Neural cell (in vitro differentiated cells): ENCODE results near the gene CDS1. TPM values are rescaled to one million over a fixed set of nuclear protein-coding genes. Genes with fewer than 3 reads are reported as not detected.

Experiments used
- H2AFZ ChIP-seq: fragments of 200-600, 300-800 bp; sonication (generic), shearing (Covaris generic); 2 replicates; pipeline ENCODE4 v1.6.0; 2014; ENCODE audit warnings: low read depth, mild to moderate bottlenecking, antibody characterized with exemption, low read length, moderate library complexity
- H3F3A ChIP-seq: fragments of 200-600 bp; shearing (Covaris generic); 2 replicates; pipeline ENCODE4 v1.6.1; 2016; ENCODE audit warnings: mild to moderate bottlenecking, moderate library complexity, mixed read lengths, antibody characterized with exemption, low read length; ENCODE audit not compliant: insufficient read depth, poor library complexity, severe bottlenecking
- H3K27ac ChIP-seq: fragments of 200-600, 300-800 bp; sonication (generic), shearing (Covaris generic); 2 replicates; pipeline ENCODE4 v1.5.1; 2014; ENCODE audit warnings: mild to moderate bottlenecking, low read length, moderate library complexity
- H3K27me3 ChIP-seq: fragments of 300-800, 200-600 bp; sonication (generic), shearing (Covaris generic); 2 replicates; pipeline ENCODE4 v1.6.0; 2014; ENCODE audit warnings: mild to moderate bottlenecking, low read depth, low read length, moderate library complexity; ENCODE audit not compliant: insufficient read depth
- H3K36me3 ChIP-seq: fragments of 300-800, 200-600 bp; sonication (generic), shearing (Covaris generic); 2 replicates; pipeline ENCODE4 v1.5.1; 2014; ENCODE audit warnings: mild to moderate bottlenecking, antibody characterized with exemption, low read length, moderate library complexity; ENCODE audit not compliant: insufficient read depth
- H3K4me2 ChIP-seq: fragments of 300-800, 200-600 bp; sonication (generic), shearing (Covaris generic); 2 replicates; pipeline ENCODE4 v1.6.0; 2014; ENCODE audit warnings: mild to moderate bottlenecking, low read length
- H3K4me3 ChIP-seq: fragments of 300-800, 200-600 bp; sonication (generic), shearing (Covaris generic); 2 replicates; pipeline ENCODE4 v1.5.1; 2014; ENCODE audit warnings: mild to moderate bottlenecking, low read length, moderate library complexity
- H3K79me2 ChIP-seq: fragments of 200-600 bp; shearing (Covaris generic); replicated peaks from 2 replicates; pipeline ENCODE4 v1.6.0; 2014; ENCODE audit warnings: mild to moderate bottlenecking, low read length, moderate library complexity; ENCODE audit not compliant: insufficient read depth
- H3K9ac ChIP-seq: fragments of 300-800, 200-600 bp; sonication (generic), shearing (Covaris generic); 2 replicates; pipeline ENCODE4 v1.6.1; 2016; ENCODE audit warnings: mild to moderate bottlenecking, low read length, mixed read lengths
- H3K9me2 ChIP-seq: fragments of 200-600 bp; shearing (Covaris generic); 2 replicates; pipeline ENCODE4 v1.6.1; 2016; ENCODE audit warnings: mild to moderate bottlenecking, low read length, mixed read lengths; ENCODE audit not compliant: insufficient read depth
- H3K9me3 ChIP-seq: fragments of 200-600, 300-800 bp; sonication (generic), shearing (Covaris generic); 2 replicates; pipeline ENCODE4 v1.6.1; 2016; ENCODE audit warnings: mild to moderate bottlenecking, mixed run types, low read length, moderate library complexity, mixed read lengths
- H4K20me1 ChIP-seq: fragments of 200-600 bp; shearing (Covaris generic); 2 replicates; pipeline ENCODE4 v1.6.1; 2016; ENCODE audit warnings: mild to moderate bottlenecking, mixed run types; ENCODE audit not compliant: insufficient read depth
- CTCF ChIP-seq: fragments of 450-650 bp; IDR thresholded peaks from 2 replicates; pipeline ENCODE4 v1.5.1; 2014; ENCODE audit warnings: antibody characterized with exemption, mild to moderate bottlenecking, moderate library complexity; ENCODE audit not compliant: poor library complexity, severe bottlenecking
- EP300 ChIP-seq: fragments of 450-650 bp; conservative IDR thresholded peaks from 2 replicates; pipeline ENCODE4 v1.6.1; 2014; ENCODE audit warnings: antibody characterized with exemption, mild to moderate bottlenecking, moderate library complexity; ENCODE audit not compliant: poor library complexity, severe bottlenecking
- EZH2 ChIP-seq: fragments of 200-600, 300-800 bp; shearing (Covaris generic), sonication (generic); IDR thresholded peaks from 2 replicates; pipeline ENCODE4 v1.6.1; 2014; ENCODE audit warnings: antibody characterized with exemption, low read length, borderline replicate concordance, mild to moderate bottlenecking; ENCODE audit not compliant: insufficient read depth, poor library complexity, severe bottlenecking
- MXI1 ChIP-seq: fragments of 450-650 bp; conservative IDR thresholded peaks from 2 replicates; pipeline ENCODE4 v1.6.1; 2014; ENCODE audit warnings: antibody characterized with exemption, mild to moderate bottlenecking; ENCODE audit not compliant: poor library complexity, severe bottlenecking
- POLR2AphosphoS5 ChIP-seq: IDR thresholded peaks from 2 replicates; pipeline ENCODE4 v1.6.1; 2012
- RAD21 ChIP-seq: fragments of 450-650 bp; conservative IDR thresholded peaks from 2 replicates; pipeline ENCODE4 v1.6.1; 2014; ENCODE audit warnings: antibody characterized with exemption, mild to moderate bottlenecking, moderate library complexity
- REST ChIP-seq: IDR thresholded peaks from 2 replicates; pipeline ENCODE4 v1.6.1; 2012; ENCODE audit warnings: borderline replicate concordance
- SMC3 ChIP-seq: fragments of 450-650 bp; conservative IDR thresholded peaks from 2 replicates; pipeline ENCODE4 v1.6.1; 2014; ENCODE audit warnings: antibody characterized with exemption, mild to moderate bottlenecking, moderate library complexity; ENCODE audit not compliant: poor library complexity
- TAF1 ChIP-seq: IDR thresholded peaks from 2 replicates; pipeline ENCODE4 v1.6.1; 2012; ENCODE audit warnings: low read depth
- polyA plus RNA-seq: library from polyadenylated mRNA; depleted of rRNA; stranded (reverse); fragments of >200 nt; gene quantifications from 2 replicates; pipeline ENCODE4 v1.2.3, GENCODE V29; 2014

The CDS1 gene
- polyA plus RNA-seq, 1 donor from 2014 or later = 6.1 TPM

GRCh38 chr4:84626673-84627072 lies 43.7 kb downstream of the CDS1 start:
- H3K9ac ChIP-seq = no peak overlapping the region
- no peaks in the 10 kb centered on the region for H3K27me3 ChIP-seq
- H3K27ac ChIP-seq = no peak overlapping the region
- H3K4me3 ChIP-seq = no peak overlapping the region
- no peaks in the 10 kb centered on the region for H3F3A ChIP-seq
- H3K4me2 ChIP-seq = no peak overlapping the region
- H3K9me2 ChIP-seq = no peaks in the 10 kb centered on the region
- no peaks in the 10 kb centered on the region for H3K79me2 ChIP-seq
- no peak overlapping the region for H2AFZ ChIP-seq
- no peaks in the 10 kb centered on the region for H4K20me1 ChIP-seq
- no peaks in the 10 kb centered on the region for H3K36me3 ChIP-seq
- no peaks in the 10 kb centered on the region for H3K9me3 ChIP-seq
- TF ChIP-seq POLR2AphosphoS5 = no peak

- no peaks in the 10 kb centered on the region for H3F3A ChIP-seq
- no peaks in the 10 kb centered on the region for H3K79me2 ChIP-seq
- TF ChIP-seq SMC3 (no peak), RAD21 (no peak), CTCF (no peak), EZH2 (no peak), EP300 (no peak), POLR2AphosphoS5 (no peak), REST (no peak), TAF1 (no peak), MXI1 (no peak)
- H3K27me3 ChIP-seq = no peaks in the 10 kb centered on the region
- H4K20me1 ChIP-seq = no peaks in the 10 kb centered on the region
- no peaks in the 10 kb centered on the region for H3K9me3 ChIP-seq
- H3K9me2 ChIP-seq = no peaks in the 10 kb centered on the region
- no peak overlapping the region for H3K27ac ChIP-seq
- no peaks in the 10 kb centered on the region for H3K36me3 ChIP-seq
- no peak overlapping the region for H3K4me2 ChIP-seq
- H3K9ac ChIP-seq = no peak overlapping the region
- no peak overlapping the region for H2AFZ ChIP-seq
- H3K4me3 ChIP-seq = no peak overlapping the region
These were observed 48.6 kb downstream of the CDS1 start for GRCh38 chr4:84631573-84631972.

GRCh38 chr4:84632092-84632491 lies 49.2 kb downstream of the CDS1 start:
- Histone ChIP-seq H3K9ac (no peak overlapping the region), H3K4me3 (no peak overlapping the region), H4K20me1 (no peaks in the 10 kb centered on the region), H3K27ac (no peak overlapping the region), H3K79me2 (no peaks in the 10 kb centered on the region), H3F3A (no peaks in the 10 kb centered on the region), H3K36me3 (no peaks in the 10 kb centered on the region), H3K9me3 (no peaks in the 10 kb centered on the region), H3K9me2 (no peaks in the 10 kb centered on the region), H3K4me2 (no peak overlapping the region), H3K27me3 (no peaks in the 10 kb centered on the region), H2AFZ (no peak overlapping the region)
- no peak for TF ChIP-seq CTCF
- no peak for TF ChIP-seq REST
- TF ChIP-seq MXI1 = no peak
- no peak for TF ChIP-seq RAD21
- no peak for TF ChIP-seq SMC3
- no peak for TF ChIP-seq POLR2AphosphoS5
- no peak for TF ChIP-seq EP300
